ENCODE measurements around the gene CLGN.

GRCh38 chr4:140374130-140374477, 53.3 kb downstream of the CLGN start:
- TF ChIP-seq TAF1 (IDR thresholded peaks at IDR 0.05; ENCODE audit: borderline replicate concordance, low read depth, low read length): no peak
- no peak for TF ChIP-seq POLR2A (IDR thresholded peaks at IDR 0.05; ENCODE audit: low read depth, low read length)
